Thoracic aorta (tissue), 2 donors: ENCODE measurements around the gene ALMS1. TPM values are rescaled to one million over a fixed set of nuclear protein-coding genes. Genes with fewer than 3 reads are reported as not detected.
"Not testable (repeated sequence)": the region's sequence is repeated elsewhere in the genome, so short reads cannot be mapped to it uniquely, and the experiment has no call there.

ENCODE experiments used
- ATAC-seq: fragments of 150-250 bp; one replicate; pipeline ENCODE4 v1.8.0; 2017; ENCODE audit warnings: low read depth; ENCODE audit not compliant: insufficient number of reproducible peaks, low FRiP score
- DNase-seq: peaks from one replicate; pipeline ENCODE4 v3.0.0-alpha.2; 2020; ENCODE audit warnings: low spot score
- H3K27ac ChIP-seq, 2 donors: fragments of 200-600 bp; sonication (generic); 1 replicate in 1 of 2; 2 replicates in 1 of 2; pipeline ENCODE4 v1.5.1; 2016; ENCODE audit warnings: mild to moderate bottlenecking in 2 of 2, moderate library complexity in 2 of 2
- H3K27me3 ChIP-seq: fragments of 200-600 bp; sonication (generic); replicated peaks from 2 replicates; pipeline ENCODE4 v1.6.0; 2016; ENCODE audit warnings: mild to moderate bottlenecking; ENCODE audit not compliant: insufficient read depth
- H3K36me3 ChIP-seq: fragments of 200-600 bp; sonication (generic); one replicate; pipeline ENCODE4 v1.5.1; 2016
- H3K4me1 ChIP-seq, 2 donors: fragments of 200-600 bp; sonication (generic); 1 replicate in 1 of 2; 2 replicates in 1 of 2; pipeline versions ENCODE4 v1.5.1 to v1.6.0; 2016; ENCODE audit warnings: low read depth in 2 of 2, mild to moderate bottlenecking in 1 of 2; ENCODE audit not compliant: control insufficient read depth in 1 of 2
- H3K4me3 ChIP-seq: fragments of 200-600 bp; sonication (generic); 2 replicates; pipeline ENCODE4 v1.5.1; 2016; ENCODE audit warnings: mild to moderate bottlenecking
- H3K9me3 ChIP-seq: fragments of 200-600 bp; sonication (generic); 2 replicates; pipeline ENCODE4 v1.5.1; 2016
- CTCF ChIP-seq: fragments of 200-600 bp; sonication (generic); IDR thresholded peaks from one replicate; pipeline ENCODE4 v1.5.1; 2019; ENCODE audit warnings: antibody characterized with exemption
- total RNA-seq, 2 donors: library from RNA; depleted of rRNA; stranded (reverse); fragments of >200 nt; gene quantifications; one replicate each; pipeline versions ENCODE4 v1.1.0 to v1.2.3, GENCODE V29; 2016

ALMS1 gene
- total RNA-seq, 2 donors from 2014 or later = 30.7 to 41.6 TPM

GRCh38 chr2:73448856-73449255, 63.2 kb downstream of the ALMS1 start:
- peaks cover 30% of the 10 kb centered on the region for H3K36me3 ChIP-seq
- ATAC-seq (no peak), DNase-seq (no peak)
- no peaks in the 10 kb centered on the region for H3K9me3 ChIP-seq
- TF ChIP-seq CTCF = no peak
- no peak overlapping the region for H3K27ac ChIP-seq
- H3K4me1 ChIP-seq = no peaks in the 10 kb centered on the region
- no peaks in the 10 kb centered on the region for H3K27me3 ChIP-seq
- no peak overlapping the region for H3K4me3 ChIP-seq

- H3K4me3 ChIP-seq = no peak overlapping the region
- no peak overlapping the region for H3K27ac ChIP-seq
- TF ChIP-seq CTCF = no peak
- ATAC-seq (no peak), DNase-seq (no peak)
- no peaks in the 10 kb centered on the region for H3K27me3 ChIP-seq
- no peaks in the 10 kb centered on the region for H3K4me1 ChIP-seq
- H3K9me3 ChIP-seq = no peaks in the 10 kb centered on the region
- H3K36me3 ChIP-seq = peaks cover 30% of the 10 kb centered on the region
Measured at GRCh38 chr2:73449404-73449803, 63.8 kb downstream of the ALMS1 start.

GRCh38 chr2:73451263-73451972, 65.8 kb downstream of the ALMS1 start:
- H3K4me1 ChIP-seq = no peaks in the 10 kb centered on the region
- ATAC-seq (no peak), DNase-seq (no peak)
- no peak for TF ChIP-seq CTCF
- H3K9me3 ChIP-seq = no peaks in the 10 kb centered on the region
- no peaks in the 10 kb centered on the region for H3K27me3 ChIP-seq
- no peak overlapping the region for H3K4me3 ChIP-seq
- peaks cover 37% of the 10 kb centered on the region for H3K36me3 ChIP-seq
- no peak overlapping the region for H3K27ac ChIP-seq

- H3K27me3 ChIP-seq = no peaks in the 10 kb centered on the region
- no peak for TF ChIP-seq CTCF
- DNase-seq (no peak), ATAC-seq (no peak)
- no peak overlapping the region for H3K4me3 ChIP-seq
- H3K4me1 ChIP-seq = no peaks in the 10 kb centered on the region
- H3K36me3 ChIP-seq = peaks cover 25% of the 10 kb centered on the region
- H3K27ac ChIP-seq = no peak overlapping the region
- H3K9me3 ChIP-seq = peaks cover 2% of the 10 kb centered on the region
Measured at GRCh38 chr2:73457982-73458381, 72.3 kb downstream of the ALMS1 start.

DNA sequence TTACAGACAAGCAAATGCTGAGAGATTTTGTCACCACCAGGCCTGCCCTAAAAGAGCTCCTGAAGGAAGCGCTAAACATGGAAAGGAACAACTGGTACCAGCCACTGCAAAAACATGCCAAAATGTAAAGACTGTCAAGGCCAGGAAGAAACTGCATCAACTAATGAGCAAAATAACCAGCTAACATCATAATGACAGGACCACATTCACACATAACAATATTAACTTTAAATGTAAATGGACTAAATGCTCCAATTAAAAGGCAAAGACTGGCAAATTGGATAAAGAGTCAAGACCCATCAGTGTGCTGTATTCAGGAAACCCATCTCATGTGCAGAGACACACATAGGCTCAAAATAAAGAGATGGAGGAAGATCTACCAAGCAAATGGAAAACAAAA, 76.8 kb downstream of the ALMS1 start:
- H3K4me3 ChIP-seq, H3K27ac ChIP-seq, ATAC-seq, H3K27me3 ChIP-seq, DNase-seq, H3K4me1 ChIP-seq, H3K9me3 ChIP-seq: not testable (repeated sequence)
- H3K36me3 ChIP-seq = peaks cover 12% of the 10 kb centered on the region

GRCh38 chr2:73468376-73468775, 82.7 kb downstream of the ALMS1 start:
- Histone ChIP-seq H3K27me3 (no peaks in the 10 kb centered on the region), H3K9me3 (no peaks in the 10 kb centered on the region), H3K4me1 (no peaks in the 10 kb centered on the region), H3K27ac (no peak overlapping the region), H3K4me3 (no peak overlapping the region), H3K36me3 (no peaks in the 10 kb centered on the region)
- TF ChIP-seq CTCF = no peak
- ATAC-seq (no peak), DNase-seq (no peak)

GRCh38 chr2:73483874-73484273, 98.2 kb downstream of the ALMS1 start:
- not testable (repeated sequence) for H3K36me3 ChIP-seq, H3K4me1 ChIP-seq, ATAC-seq, DNase-seq, H3K27me3 ChIP-seq, H3K9me3 ChIP-seq, H3K4me3 ChIP-seq, H3K27ac ChIP-seq
